Endothelial cell of umbilical vein (primary cell): Measurements from ENCODE around the gene FAM221A. TPM values are rescaled to one million over a fixed set of nuclear protein-coding genes. Genes with fewer than 3 reads are reported as not detected.

Source experiments
- BruUV-seq: library from RNA; stranded (reverse); fragments of 400-500 nt; replicated peaks from 2 replicates; lab custom pipeline; 2021; lab: Mats Ljungman, UMichigan
- CTCF ChIA-PET: fragments of 300-600, 350-600 bp; sonication (Branson Sonifier 250); formaldehyde crosslinking; loops from one replicate; lab custom pipeline; 2021; ENCODE audit warnings: antibody characterized with exemption, inconsistent platforms; lab: Charles Lee
- POLR2A ChIA-PET: fragments of 300-600, 350-600 bp; sonication (Branson Sonifier 250); formaldehyde crosslinking; loops from one replicate; lab custom pipeline; 2021; ENCODE audit warnings: antibody characterized with exemption, inconsistent platforms; lab: Charles Lee
- DNase-seq: peaks from one replicate; pipeline ENCODE4 v3.0.0-alpha.2; 2011; ENCODE audit warnings: low read depth, low spot score
- FAIRE-seq: peaks from 2 replicates; lab custom pipeline; 2011; peaks lifted over from hg19 to GRCh38; lab: Jason Lieb, UNC
- H2AFZ ChIP-seq: 2 replicates; pipeline ENCODE4 v1.6.0; 2012; ENCODE audit warnings: low read depth, low read length, control low read depth, inconsistent platforms
- H3K27ac ChIP-seq: 2 replicates; pipeline ENCODE4 v1.5.1; 2011; ENCODE audit warnings: low read depth, mild to moderate bottlenecking, control low read depth, low read length, moderate library complexity; ENCODE audit not compliant: insufficient read depth
- H3K27me3 ChIP-seq, 2 experiments: 2 replicates each; pipeline versions ENCODE4 v1.6.0 to v1.6.1; 2011; ENCODE audit warnings: low read length in 2 of 2, mixed read lengths in 1 of 2; ENCODE audit not compliant: control insufficient read depth in 2 of 2, insufficient read depth in 2 of 2
- H3K36me3 ChIP-seq, 2 experiments: 2 replicates in 1 of 2; 3 replicates in 1 of 2; pipeline ENCODE4 v1.5.1; 2011; ENCODE audit warnings: low read length in 2 of 2, mild to moderate bottlenecking in 1 of 2, moderate library complexity in 1 of 2; ENCODE audit not compliant: control insufficient read depth in 2 of 2, insufficient read depth in 2 of 2; ENCODE audit errors: extremely low read depth in 1 of 2
- H3K4me1 ChIP-seq: 3 replicates; pipeline ENCODE4 v1.5.1; 2011; ENCODE audit warnings: mild to moderate bottlenecking, low read length; ENCODE audit not compliant: control insufficient read depth, insufficient read depth; ENCODE audit errors: extremely low read depth
- H3K4me2 ChIP-seq: 2 replicates; pipeline ENCODE4 v1.6.1; 2011; ENCODE audit warnings: low read length, control low read depth, mixed read lengths; ENCODE audit not compliant: insufficient read depth
- H3K4me3 ChIP-seq, 3 experiments: fragments of 200-600 bp in 1 of 3; sonication (generic), shearing (Covaris generic) in 1 of 3; replicated peaks in 1 of 3; 2 replicates each; pipeline ENCODE4 v1.5.1; 2011 to 2016; ENCODE audit warnings: control low read depth in 3 of 3, low read length in 3 of 3, mild to moderate bottlenecking in 2 of 3, inconsistent platforms in 1 of 3, low read depth in 1 of 3, moderate library complexity in 1 of 3; ENCODE audit not compliant: insufficient read depth in 1 of 3
- H3K79me2 ChIP-seq: 2 replicates; pipeline ENCODE4 v1.6.0; 2012; ENCODE audit warnings: low read length, inconsistent platforms; ENCODE audit not compliant: control insufficient read depth, insufficient read depth
- H3K9ac ChIP-seq: replicated peaks from 2 replicates; pipeline ENCODE3; 2011; ENCODE audit warnings: low read length, control low read depth; ENCODE audit not compliant: insufficient read depth; ENCODE audit errors: extremely low read depth
- H3K9me1 ChIP-seq: replicated peaks from 3 replicates; pipeline ENCODE4 v1.6.0; 2011; ENCODE audit warnings: mild to moderate bottlenecking, low read length; ENCODE audit not compliant: control insufficient read depth, insufficient read depth; ENCODE audit errors: extremely low read depth
- H3K9me3 ChIP-seq: replicated peaks from 2 replicates; pipeline ENCODE4 v1.5.1; 2012; ENCODE audit warnings: low read length, inconsistent platforms; ENCODE audit not compliant: control insufficient read depth, insufficient read depth
- H4K20me1 ChIP-seq: replicated peaks from 2 replicates; pipeline ENCODE3; 2011; ENCODE audit warnings: mild to moderate bottlenecking, low read length; ENCODE audit not compliant: control insufficient read depth, insufficient read depth; ENCODE audit errors: extremely low read depth
- CTCF ChIP-seq, 2 donors: IDR thresholded peaks; 1 replicate in 1 of 2; 2 replicates in 1 of 2; pipeline ENCODE4 v1.5.1; 2011; ENCODE audit warnings: low read length in 2 of 2, mild to moderate bottlenecking in 2 of 2, moderate library complexity in 2 of 2, control low read depth in 1 of 2, inconsistent platforms in 1 of 2, low read depth in 1 of 2; ENCODE audit not compliant: insufficient read depth in 1 of 2; ENCODE audit errors: extremely low read depth in 1 of 2
- EZH2 ChIP-seq: IDR thresholded peaks from 2 replicates; pipeline ENCODE4 v1.6.1; 2012; ENCODE audit warnings: borderline replicate concordance, low read depth, mild to moderate bottlenecking, moderate library complexity, low read length, inconsistent platforms; ENCODE audit not compliant: severe bottlenecking
- FOS ChIP-seq: IDR thresholded peaks from 2 replicates; pipeline ENCODE4 v1.6.1; 2011; ENCODE audit warnings: mild to moderate bottlenecking, low read length, moderate library complexity, borderline replicate concordance; ENCODE audit not compliant: insufficient read depth
- GATA2 ChIP-seq: IDR thresholded peaks from 2 replicates; pipeline ENCODE4 v1.7.0; 2011; ENCODE audit warnings: low read depth, mild to moderate bottlenecking, moderate library complexity, mixed read lengths, low read length; ENCODE audit not compliant: insufficient read length, insufficient read depth
- JUN ChIP-seq: IDR thresholded peaks from 2 replicates; pipeline ENCODE4 v1.6.1; 2011; ENCODE audit warnings: borderline replicate concordance, low read depth; ENCODE audit not compliant: insufficient read length, insufficient read depth
- MAX ChIP-seq: IDR thresholded peaks from 2 replicates; pipeline ENCODE4 v1.6.1; 2011; ENCODE audit not compliant: insufficient read depth, insufficient read length
- MYC ChIP-seq: IDR thresholded peaks from one replicate; pipeline ENCODE4 v1.6.1; 2011; ENCODE audit warnings: mild to moderate bottlenecking, low read depth, low read length
- POLR2AphosphoS5 ChIP-seq: IDR thresholded peaks from 2 replicates; pipeline ENCODE4 v1.6.1; 2012; ENCODE audit warnings: low read depth, mild to moderate bottlenecking, control low read depth, low read length, moderate library complexity; ENCODE audit not compliant: insufficient read depth
- dilution Hi-C: fragments of 300-500 bp; cut with MboI; formaldehyde crosslinking; loops from one replicate; pipeline ENCODE4 v1.15.0; 2019; ENCODE audit warnings: low sequenced_read_pairs; ENCODE audit not compliant: extremely low pct_ligation_motif_present
- intact Hi-C: fragments of 100-400 bp; cut with micrococcal nuclease; formaldehyde crosslinking; loops from one replicate; pipeline ENCODE4 v1.10.0; 2022
- polyA plus RNA-seq, 4 experiments: library from polyadenylated mRNA; depleted of rRNA in 3 of 4; stranded (reverse) in 3 of 4; unstranded in 1 of 4; fragments of >200 nt; gene quantifications; 2 replicates each; pipeline versions ENCODE4 v1.2.1 to v1.2.3, GENCODE V29; 2011 to 2012; ENCODE audit warnings: missing spikeins in 1 of 4
- total RNA-seq: library from RNA; stranded (reverse); gene quantifications from 2 replicates; pipeline ENCODE4 v1.2.3, GENCODE V29; 2021

The FAM221A gene
- total and polyA plus RNA-seq, 2 donors (not counting 3 experiments of a cell fraction or from before 2014, with no cell fraction given): 8.1 to 9.4 TPM

- H3K9me1 ChIP-seq: no peaks in the 10 kb centered on the region
- no peaks in the 10 kb centered on the region for H4K20me1 ChIP-seq
- no peaks in the 10 kb centered on the region for H3K9me3 ChIP-seq
- DNase-seq: no peak
- POLR2A ChIA-PET: no interaction called here
- no peak for TF ChIP-seq MAX
- no peak for TF ChIP-seq MYC
- TF ChIP-seq GATA2: no peak
- no peak for TF ChIP-seq FOS
- no peak for TF ChIP-seq JUN
- no peak for TF ChIP-seq POLR2AphosphoS5
- no peak for TF ChIP-seq CTCF (IDR thresholded peaks at IDR 0.05; ENCODE audit: extremely low read depth in 1 of 2, insufficient read depth in 1 of 2, low read depth in 1 of 2, low read length in 2 of 2)
- no peak for TF ChIP-seq EZH2
- H3K4me1 ChIP-seq: no peaks in the 10 kb centered on the region
- FAIRE-seq: no peak
- no peak overlapping the region for H3K4me2 ChIP-seq
- H3K27ac ChIP-seq: no peak overlapping the region
- no peak overlapping the region for H2AFZ ChIP-seq
- no peak overlapping the region for H3K4me3 ChIP-seq
- H3K9ac ChIP-seq: no peak overlapping the region
- CTCF ChIA-PET: interaction anchor here (1.8 to 2.1 kb wide), 2 partner anchors 9 to 16 kb away, joined by 5 to 8 read pairs; no protein-coding TSS in a partner anchor
- dilution Hi-C loops: no loop called here
- no TSS peak for BruUV-seq
- H3K79me2 ChIP-seq: no peaks in the 10 kb centered on the region
- H3K27me3 ChIP-seq: no peaks in the 10 kb centered on the region
- peaks cover 0 to 5% of the 10 kb centered on the region in 2 experiments for H3K36me3 ChIP-seq
- intact Hi-C loops: no loop called here
These were observed 13.2 kb downstream of the FAM221A start for GRCh38 chr7:23693224-23693623.
